GM10248 (cell line): ENCODE results near the gene KLK2.

Experiments used
- CTCF ChIA-PET: fragments of 300-600 bp; sonication (Branson Sonifier 250); formaldehyde crosslinking; extraction: SDS; loops from one replicate; lab custom pipeline; 2021; ENCODE audit warnings: antibody characterized with exemption; lab: Yijun Ruan, JAX
- POLR2A ChIA-PET: fragments of 350-650 bp; sonication (Branson Sonifier 250); formaldehyde crosslinking; extraction: SDS; loops from one replicate; lab custom pipeline; 2020; ENCODE audit warnings: antibody characterized with exemption; lab: Yijun Ruan, JAX
- DNase-seq: peaks from one replicate; pipeline ENCODE4 v3.0.0; 2012; ENCODE audit errors: extremely low spot score
- CTCF ChIP-seq: IDR thresholded peaks from 2 replicates; pipeline ENCODE4 v1.5.1; 2012; ENCODE audit warnings: mild to moderate bottlenecking, low read depth; ENCODE audit errors: extremely low read depth, missing control alignments, control extremely low read depth

The KLK2 gene

GRCh38 chr19:50926144-50926543 lies 52.9 kb downstream of the KLK2 start:
- CTCF ChIA-PET, result interaction anchor here (1.1 kb wide), 1 partner anchor 132 kb away, joined by 4 read pairs; no protein-coding TSS in a partner anchor
- POLR2A ChIA-PET, result no interaction called here

GRCh38 chr19:50928831-50929230 lies 55.6 kb downstream of the KLK2 start:
- POLR2A ChIA-PET, result no interaction called here
- CTCF ChIA-PET, result no interaction called here
- no peak for TF ChIP-seq CTCF
- DNase-seq, result no peak

More at GRCh38 chr19:50926144-50926543, 52.9 kb downstream of the KLK2 start:
- TF ChIP-seq CTCF, result no peak
- no peak for DNase-seq
